H9 (cell line): ENCODE measurements around the gene FARP1. TPM values are rescaled to one million over a fixed set of nuclear protein-coding genes. Genes with fewer than 3 reads are reported as not detected.

ENCODE experiments used
- DNase-seq: peaks from one replicate; pipeline ENCODE4 v3.0.0-alpha.2; 2017
- H2AFZ ChIP-seq: one replicate; pipeline ENCODE4 v1.6.1; 2013; ENCODE audit warnings: mild to moderate bottlenecking, low read length, control low read depth, moderate library complexity
- H2AK5ac ChIP-seq: 2 replicates; pipeline ENCODE4 v1.6.1; 2013; ENCODE audit warnings: low read length, control low read depth, mixed read lengths; ENCODE audit not compliant: insufficient read length
- H2BK120ac ChIP-seq: one replicate; pipeline ENCODE4 v1.6.1; 2013; ENCODE audit warnings: low read depth, mild to moderate bottlenecking, low read length, control low read depth, inconsistent platforms; ENCODE audit not compliant: poor library complexity, severe bottlenecking
- H2BK12ac ChIP-seq: 2 replicates; pipeline ENCODE4 v1.6.1; 2013; ENCODE audit warnings: low read length, control low read depth, mixed read lengths, low read depth; ENCODE audit not compliant: insufficient read length
- H2BK15ac ChIP-seq: 2 replicates; pipeline ENCODE4 v1.6.1; 2013; ENCODE audit warnings: low read depth, low read length, control low read depth
- H2BK20ac ChIP-seq: one replicate; pipeline ENCODE4 v1.6.1; 2013; ENCODE audit warnings: low read depth, mild to moderate bottlenecking, low read length, control low read depth, inconsistent platforms; ENCODE audit not compliant: poor library complexity, severe bottlenecking
- H2BK5ac ChIP-seq: 2 replicates; pipeline ENCODE4 v1.6.1; 2013; ENCODE audit warnings: low read length, control low read depth, mixed read lengths; ENCODE audit not compliant: insufficient read length
- H3K14ac ChIP-seq: 2 replicates; pipeline ENCODE4 v1.6.1; 2013; ENCODE audit warnings: low read length, control low read depth; ENCODE audit not compliant: insufficient read depth
- H3K18ac ChIP-seq: 2 replicates; pipeline ENCODE4 v1.6.1; 2013; ENCODE audit warnings: low read depth, mild to moderate bottlenecking, mixed read lengths, low read length, control low read depth; ENCODE audit not compliant: insufficient read length
- H3K23ac ChIP-seq: 2 replicates; pipeline ENCODE4 v1.6.1; 2013; ENCODE audit warnings: low read length, control low read depth, mixed read lengths, low read depth; ENCODE audit not compliant: insufficient read length
- H3K23me2 ChIP-seq: 2 replicates; pipeline ENCODE4 v1.6.1; 2013; ENCODE audit warnings: low read depth, mild to moderate bottlenecking, mixed read lengths, low read length, control low read depth; ENCODE audit not compliant: insufficient read length, poor library complexity, severe bottlenecking
- H3K27ac ChIP-seq: 2 replicates; pipeline ENCODE4 v1.5.1; 2013; ENCODE audit warnings: low read length, control low read depth, mixed read lengths, low read depth; ENCODE audit not compliant: insufficient read length
- H3K27me3 ChIP-seq: 2 replicates; pipeline ENCODE4 v1.6.1; 2013; ENCODE audit warnings: low read length, control low read depth, inconsistent platforms; ENCODE audit not compliant: insufficient read depth
- H3K4ac ChIP-seq: 2 replicates; pipeline ENCODE4 v1.6.1; 2013; ENCODE audit warnings: low read depth, mild to moderate bottlenecking, control low read depth, inconsistent platforms, low read length, moderate library complexity
- H3K4me1 ChIP-seq: 2 replicates; pipeline ENCODE4 v1.6.1; 2013; ENCODE audit warnings: low read length, control low read depth, inconsistent platforms; ENCODE audit not compliant: insufficient read depth
- H3K4me2 ChIP-seq: 2 replicates; pipeline ENCODE4 v1.6.1; 2013; ENCODE audit warnings: low read length, control low read depth, mixed read lengths; ENCODE audit not compliant: insufficient read length, insufficient read depth
- H3K56ac ChIP-seq: 2 replicates; pipeline ENCODE4 v1.6.1; 2013; ENCODE audit warnings: low read depth, mild to moderate bottlenecking, mixed read lengths, low read length, control low read depth; ENCODE audit not compliant: insufficient read length
- H3K79me1 ChIP-seq: 2 replicates; pipeline ENCODE4 v1.6.1; 2013; ENCODE audit warnings: low read depth, mild to moderate bottlenecking, moderate library complexity, low read length, control low read depth, inconsistent platforms; ENCODE audit not compliant: insufficient read depth, poor library complexity, severe bottlenecking
- H3K79me2 ChIP-seq: 2 replicates; pipeline ENCODE4 v1.6.1; 2013; ENCODE audit warnings: low read length, control low read depth, inconsistent platforms; ENCODE audit not compliant: insufficient read depth
- H3K9ac ChIP-seq: 2 replicates; pipeline ENCODE4 v1.6.1; 2013; ENCODE audit warnings: low read length, control low read depth, mixed read lengths; ENCODE audit not compliant: insufficient read length; ENCODE audit errors: extremely low read depth
- H3K9me3 ChIP-seq: one replicate; pipeline ENCODE4 v1.6.1; 2013; ENCODE audit warnings: low read depth, low read length, inconsistent platforms; ENCODE audit not compliant: control insufficient read depth
- H3T11ph ChIP-seq: one replicate; pipeline ENCODE4 v1.6.1; 2013; ENCODE audit warnings: mild to moderate bottlenecking, low read length, control low read depth, inconsistent platforms
- H4K20me1 ChIP-seq: one replicate; pipeline ENCODE4 v1.6.1; 2013; ENCODE audit not compliant: control insufficient read depth, insufficient read length, insufficient read depth
- H4K5ac ChIP-seq: 2 replicates; pipeline ENCODE4 v1.6.1; 2013; ENCODE audit warnings: low read depth, mild to moderate bottlenecking, mixed read lengths, low read length, control low read depth; ENCODE audit not compliant: insufficient read length
- H4K8ac ChIP-seq: replicated peaks from 2 replicates; pipeline ENCODE4 v1.6.1; 2013; ENCODE audit warnings: low read length, control low read depth, mixed read lengths, low read depth; ENCODE audit not compliant: insufficient read length
- H4K91ac ChIP-seq: 2 replicates; pipeline ENCODE4 v1.6.1; 2013; ENCODE audit warnings: low read depth, mild to moderate bottlenecking, moderate library complexity, mixed read lengths, low read length, control low read depth; ENCODE audit not compliant: insufficient read length
- H3K27ac Mint-ChIP-seq, 3 experiments: 2 replicates in 2 of 3; 3 replicates in 1 of 3; pipeline ENCODE4 v1.8.0; 2020 to 2021; ENCODE audit warnings: mixed read lengths in 3 of 3, mild to moderate bottlenecking in 1 of 3, moderate library complexity in 1 of 3
- H3K27me3 Mint-ChIP-seq: 2 replicates; pipeline ENCODE4 v1.8.0; 2021; ENCODE audit warnings: low read depth, mild to moderate bottlenecking, moderate library complexity, mixed read lengths
- H3K36me3 Mint-ChIP-seq, 3 experiments: 2 replicates in 2 of 3; 3 replicates in 1 of 3; pipeline ENCODE4 v1.8.0; 2020 to 2021; ENCODE audit warnings: low read depth in 3 of 3, mixed read lengths in 3 of 3; ENCODE audit not compliant: insufficient read depth in 1 of 3
- H3K4me1 Mint-ChIP-seq, 2 experiments: 2 replicates each; pipeline ENCODE4 v1.8.0; 2020; ENCODE audit warnings: mixed read lengths in 2 of 2
- H3K4me3 Mint-ChIP-seq, 2 experiments: 2 replicates in 1 of 2; 3 replicates in 1 of 2; pipeline ENCODE4 v1.8.0; 2020 to 2021; ENCODE audit warnings: mild to moderate bottlenecking in 2 of 2, mixed read lengths in 2 of 2, moderate library complexity in 1 of 2
- H3K9me3 Mint-ChIP-seq, 2 experiments: 2 replicates in 1 of 2; 3 replicates in 1 of 2; pipeline ENCODE4 v1.8.0; 2020; ENCODE audit warnings: mild to moderate bottlenecking in 2 of 2, mixed read lengths in 2 of 2, moderate library complexity in 1 of 2
- CTCF ChIP-seq: fragments of 200-600 bp; sonication (generic); conservative IDR thresholded peaks from 3 replicates; pipeline ENCODE4 v1.8.0; 2021; ENCODE audit warnings: antibody characterized with exemption, mild to moderate bottlenecking
- WGBS: extraction: QIAGEN DNeasy Blood & Tissue Kit; methylation state at CpG from one replicate; pipeline ENCODE4 v1.1.7; 2013; ENCODE audit warnings: missing lambda C conversion rate, low lambda C conversion rate, mixed read lengths; ENCODE audit not compliant: insufficient read length; ENCODE audit errors: extremely low coverage; 5-methylcytosine and 5-hydroxymethylcytosine counted together
- total RNA-seq: library from RNA; stranded (reverse); gene quantifications from 2 replicates; pipeline ENCODE4 v1.2.1, GENCODE V29; 2021

The FARP1 gene
- total RNA-seq, 1 experiment from 2014 or later, result 95.9 TPM

DNA sequence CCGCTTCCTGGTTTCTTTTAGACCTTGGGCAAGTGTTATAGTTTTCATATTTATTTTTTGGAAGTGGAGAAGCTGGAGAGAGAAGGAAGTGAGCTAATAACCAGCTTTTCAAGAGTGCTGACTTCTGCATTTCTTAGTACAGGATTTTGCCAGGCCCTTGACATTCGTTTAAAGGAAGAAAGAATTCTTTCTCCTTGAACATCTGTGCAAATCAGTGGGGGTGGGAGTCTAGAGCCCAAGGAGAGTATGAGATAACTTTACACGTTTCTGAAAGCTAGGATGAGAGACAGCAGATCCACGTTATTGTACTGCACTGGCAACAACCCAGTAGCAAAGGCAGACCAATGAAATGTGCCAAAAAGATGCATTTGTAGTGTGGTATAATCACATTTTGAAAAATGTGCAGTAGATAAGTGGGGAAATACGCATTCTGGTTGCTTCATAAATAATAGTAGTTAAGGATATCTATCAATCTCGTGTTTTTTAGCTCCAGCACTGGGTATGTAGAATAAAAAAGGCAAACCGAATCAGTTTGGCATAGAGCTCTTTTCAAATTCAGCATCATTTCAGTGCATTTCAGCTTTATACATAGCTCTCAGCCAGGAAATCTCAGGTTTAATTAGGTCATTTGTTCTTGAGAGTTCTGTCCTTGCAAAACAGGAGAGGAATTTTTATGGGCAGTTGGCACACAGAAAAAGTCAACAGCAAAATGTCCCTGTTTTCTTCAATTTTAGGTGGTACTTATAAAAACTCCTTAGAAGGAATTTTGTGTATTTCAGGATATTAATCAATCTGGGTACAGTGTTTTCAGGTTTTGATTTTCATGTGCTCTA lies 29.9 kb downstream of the FARP1 start:
- Mint-ChIP-seq H3K27me3 (no peaks in the 10 kb centered on the region), H3K9me3 (no peaks in the 10 kb centered on the region), H3K27ac (peak overlapping the region; percentile 51 to 94 (median 85); a peak in 6 of 7 replicates), H3K4me3 (peak overlapping the region in 1 of 2 experiments; percentile 59; a peak in 2 of 5 replicates), H3K4me1 (peaks cover 57 to 59% of the 10 kb centered on the region in 2 experiments), H3K36me3 (peaks cover 3 to 16% (median 11%) of the 10 kb centered on the region in 3 experiments; a peak in 5 of 7 replicates)
- Histone ChIP-seq H2AFZ (no peak overlapping the region), H2BK15ac (no peak overlapping the region), H2BK120ac (no peak overlapping the region), H3K14ac (no peak overlapping the region; the same call in 1 of the 2 replicates), H2BK12ac (no peak overlapping the region), H3K79me1 (peaks cover 2% of the 10 kb centered on the region), H3K18ac (no peak overlapping the region), H3K56ac (no peak overlapping the region), H3K27me3 (no peaks in the 10 kb centered on the region), H3K9ac (no peak overlapping the region), H3K27ac (no peak overlapping the region), H4K91ac (no peak overlapping the region), H4K20me1 (no peaks in the 10 kb centered on the region), H2AK5ac (no peak overlapping the region), H3K23ac (no peak overlapping the region), H3K23me2 (no peaks in the 10 kb centered on the region), H3K9me3 (no peaks in the 10 kb centered on the region), H4K5ac (no peak overlapping the region), H3T11ph (no peak overlapping the region), H3K4me2 (no peak overlapping the region), H3K4me1 (peaks cover 26% of the 10 kb centered on the region), H3K79me2 (peaks cover 6% of the 10 kb centered on the region; the same call in 1 of the 2 replicates), H2BK20ac (no peak overlapping the region), H3K4ac (no peak overlapping the region), H4K8ac (no peak overlapping the region), H2BK5ac (no peak overlapping the region)
- WGBS, result no CpG with 5 or more reads among the region's 7 CpGs
- no peak for DNase-seq
- no peak for TF ChIP-seq CTCF
